Peyer's patch (tissue), 4 donors: ENCODE data around the gene IFITM2.

Source experiments
- CTCF ChIP-seq, 6 experiments: fragments of 450-650 bp in 4 of 6; fragments of 200-600 bp in 2 of 6; sonication (generic) in 1 of 6; IDR thresholded peaks; one replicate each; pipeline ENCODE4 v1.5.1; 2017 to 2019; ENCODE audit warnings: antibody characterized with exemption in 6 of 6, mild to moderate bottlenecking in 3 of 6, moderate library complexity in 1 of 6
- POLR2A ChIP-seq, 2 donors: fragments of 450-650 bp; IDR thresholded peaks; one replicate each; pipeline ENCODE4 v1.5.1; 2017; ENCODE audit warnings: antibody characterized with exemption in 2 of 2, mild to moderate bottlenecking in 2 of 2, moderate library complexity in 2 of 2

GRCh38 chr11:278001-278951 is 29.3 kb upstream of the IFITM2 start, which contains the start of gene NLRP6:
- peak; percentile 86 to 90 for TF ChIP-seq POLR2A (IDR thresholded peaks at IDR 0.05)
- no peak for TF ChIP-seq CTCF (IDR thresholded peaks at IDR 0.05)
